Measurements from ENCODE around the gene NOP14.

GRCh38 chr4:2927696-2928075, 35.5 kb downstream of the NOP14 start:
- TF ChIP-seq POLR2A (IDR thresholded peaks at IDR 0.05; ENCODE audit: low read depth, low read length) (no peak), POLR2AphosphoS5 (IDR thresholded peaks at IDR 0.05; ENCODE audit: low read depth, low read length) (no peak), SPI1 (IDR thresholded peaks at IDR 0.05; ENCODE audit: low read depth, low read length) (no peak), TAF1 (IDR thresholded peaks at IDR 0.05; ENCODE audit: low read depth, low read length) (no peak), POU2F2 (IDR thresholded peaks at IDR 0.05; ENCODE audit: low read depth, low read length) (no peak), PAX5 (IDR thresholded peaks at IDR 0.05; ENCODE audit: insufficient read depth, low read length, severe bottlenecking) (no peak)

All from GM12891 (cell line).